ENCODE results near the gene MPZL3.

- TF ChIP-seq POLR2AphosphoS5 (IDR thresholded peaks at IDR 0.05), result no peak
- TF ChIP-seq, protein P1, sequence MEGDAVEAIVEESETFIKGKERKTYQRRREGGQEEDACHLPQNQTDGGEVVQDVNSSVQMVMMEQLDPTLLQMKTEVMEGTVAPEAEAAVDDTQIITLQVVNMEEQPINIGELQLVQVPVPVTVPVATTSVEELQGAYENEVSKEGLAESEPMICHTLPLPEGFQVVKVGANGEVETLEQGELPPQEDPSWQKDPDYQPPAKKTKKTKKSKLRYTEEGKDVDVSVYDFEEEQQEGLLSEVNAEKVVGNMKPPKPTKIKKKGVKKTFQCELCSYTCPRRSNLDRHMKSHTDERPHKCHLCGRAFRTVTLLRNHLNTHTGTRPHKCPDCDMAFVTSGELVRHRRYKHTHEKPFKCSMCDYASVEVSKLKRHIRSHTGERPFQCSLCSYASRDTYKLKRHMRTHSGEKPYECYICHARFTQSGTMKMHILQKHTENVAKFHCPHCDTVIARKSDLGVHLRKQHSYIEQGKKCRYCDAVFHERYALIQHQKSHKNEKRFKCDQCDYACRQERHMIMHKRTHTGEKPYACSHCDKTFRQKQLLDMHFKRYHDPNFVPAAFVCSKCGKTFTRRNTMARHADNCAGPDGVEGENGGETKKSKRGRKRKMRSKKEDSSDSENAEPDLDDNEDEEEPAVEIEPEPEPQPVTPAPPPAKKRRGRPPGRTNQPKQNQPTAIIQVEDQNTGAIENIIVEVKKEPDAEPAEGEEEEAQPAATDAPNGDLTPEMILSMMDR (IDR thresholded peaks at IDR 0.05), result no peak
Measured at GRCh38 chr11:118226781-118227180, 25.4 kb downstream of the MPZL3 start.
